NB4 (cell line): ENCODE data around the gene EPPIN.

Experiments used
- MYC ChIP-seq: IDR thresholded peaks from 2 replicates; pipeline ENCODE4 v1.6.1; 2011; ENCODE audit warnings: low read depth, low read length
- POLR2A ChIP-seq: IDR thresholded peaks from 2 replicates; pipeline ENCODE4 v1.6.1; 2011; ENCODE audit warnings: mild to moderate bottlenecking; ENCODE audit not compliant: insufficient read length; ENCODE audit errors: extremely low read depth
- TF ChIP-seq, protein P1 (sequence below): IDR thresholded peaks from one replicate; pipeline ENCODE4 v1.5.1; 2012; ENCODE audit warnings: low read depth, low read length
- TF ChIP-seq, protein P2 (sequence below): IDR thresholded peaks from 2 replicates; pipeline ENCODE4 v1.6.1; 2011; ENCODE audit warnings: low read depth, low read length

DNA sequence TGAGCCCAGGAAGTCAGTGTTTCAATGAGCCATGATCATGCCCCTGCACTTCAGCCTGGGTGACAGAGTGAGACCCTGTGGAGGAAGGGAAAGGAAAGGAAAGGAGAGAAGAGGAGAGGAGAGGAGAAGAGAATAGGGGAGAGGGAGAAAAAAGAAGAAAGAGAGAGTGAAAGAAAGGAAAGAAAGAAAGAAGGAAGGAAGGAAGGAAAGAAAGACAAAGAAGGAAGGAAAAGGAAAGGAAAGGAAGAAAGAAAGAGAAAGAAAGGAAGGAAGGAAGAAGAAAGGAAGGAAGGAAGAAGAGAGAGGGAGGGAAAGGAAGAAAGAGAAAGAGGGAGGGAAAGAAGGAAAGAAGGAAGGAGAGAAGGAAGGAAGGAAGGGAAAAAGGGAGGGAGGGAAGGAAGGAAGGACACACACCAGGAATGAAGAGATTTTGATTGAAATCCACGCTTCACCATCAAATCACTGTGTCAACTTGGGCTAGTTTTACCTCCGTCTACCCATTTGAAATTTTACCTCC is 17.6 kb upstream of the EPPIN start:
- TF ChIP-seq, protein P1, sequence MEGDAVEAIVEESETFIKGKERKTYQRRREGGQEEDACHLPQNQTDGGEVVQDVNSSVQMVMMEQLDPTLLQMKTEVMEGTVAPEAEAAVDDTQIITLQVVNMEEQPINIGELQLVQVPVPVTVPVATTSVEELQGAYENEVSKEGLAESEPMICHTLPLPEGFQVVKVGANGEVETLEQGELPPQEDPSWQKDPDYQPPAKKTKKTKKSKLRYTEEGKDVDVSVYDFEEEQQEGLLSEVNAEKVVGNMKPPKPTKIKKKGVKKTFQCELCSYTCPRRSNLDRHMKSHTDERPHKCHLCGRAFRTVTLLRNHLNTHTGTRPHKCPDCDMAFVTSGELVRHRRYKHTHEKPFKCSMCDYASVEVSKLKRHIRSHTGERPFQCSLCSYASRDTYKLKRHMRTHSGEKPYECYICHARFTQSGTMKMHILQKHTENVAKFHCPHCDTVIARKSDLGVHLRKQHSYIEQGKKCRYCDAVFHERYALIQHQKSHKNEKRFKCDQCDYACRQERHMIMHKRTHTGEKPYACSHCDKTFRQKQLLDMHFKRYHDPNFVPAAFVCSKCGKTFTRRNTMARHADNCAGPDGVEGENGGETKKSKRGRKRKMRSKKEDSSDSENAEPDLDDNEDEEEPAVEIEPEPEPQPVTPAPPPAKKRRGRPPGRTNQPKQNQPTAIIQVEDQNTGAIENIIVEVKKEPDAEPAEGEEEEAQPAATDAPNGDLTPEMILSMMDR, result no peak
- TF ChIP-seq POLR2A, result no peak
- TF ChIP-seq MYC, result no peak
- TF ChIP-seq, protein P2, sequence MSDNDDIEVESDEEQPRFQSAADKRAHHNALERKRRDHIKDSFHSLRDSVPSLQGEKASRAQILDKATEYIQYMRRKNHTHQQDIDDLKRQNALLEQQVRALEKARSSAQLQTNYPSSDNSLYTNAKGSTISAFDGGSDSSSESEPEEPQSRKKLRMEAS, result no peak
